ENCODE data around the gene KBTBD12.

Gene KBTBD12

GRCh38 chr3:127991681-127992080, 76.6 kb downstream of the KBTBD12 start:
- no peaks in the 10 kb centered on the region for H3K9me3 ChIP-seq (replicated peaks; ENCODE audit: insufficient read depth, low read length)
- no peak for DNase-seq

GRCh38 chr3:127992127-127992526, 77.1 kb downstream of the KBTBD12 start:
- Histone ChIP-seq H3K27me3 (replicated peaks; ENCODE audit: insufficient read depth, low read length) (no peaks in the 10 kb centered on the region), H3K9me2 (replicated peaks; ENCODE audit: insufficient read depth, low read length) (no peaks in the 10 kb centered on the region), H3K4me1 (ENCODE audit: low read length) (no peaks in the 10 kb centered on the region), H3K9ac (ENCODE audit: low read length) (no peak overlapping the region), H4K20me1 (ENCODE audit: insufficient read depth, low read length) (no peaks in the 10 kb centered on the region), H2AFZ (ENCODE audit: low read length) (no peak overlapping the region), H3K4me2 (ENCODE audit: low read depth, low read length) (no peak overlapping the region), H3K4me3 (ENCODE audit: low read length) (no peak overlapping the region), H3K27ac (ENCODE audit: low read length) (no peak overlapping the region), H3K36me3 (replicated peaks; ENCODE audit: insufficient read depth, low read length) (no peaks in the 10 kb centered on the region), H3K79me2 (ENCODE audit: low read length) (no peaks in the 10 kb centered on the region), H3F3A (ENCODE audit: insufficient read depth, low read length) (no peaks in the 10 kb centered on the region), H3K9me3 (replicated peaks; ENCODE audit: insufficient read depth, low read length) (no peaks in the 10 kb centered on the region)
- DNase-seq: no peak
- TF ChIP-seq EZH2 (optimal IDR thresholded peaks at IDR 0.05; ENCODE audit: low read depth, low read length): no peak
- TF ChIP-seq CTCF (IDR thresholded peaks at IDR 0.05; ENCODE audit: low read length): no peak
- TF ChIP-seq EZH2phosphoT487 (IDR thresholded peaks at IDR 0.05; ENCODE audit: low read length): no peak

More at GRCh38 chr3:127991681-127992080, 76.6 kb downstream of the KBTBD12 start:
- no peak overlapping the region for H3K4me3 ChIP-seq (ENCODE audit: low read length)
- H3K4me1 ChIP-seq (ENCODE audit: low read length): no peaks in the 10 kb centered on the region
- H2AFZ ChIP-seq (ENCODE audit: low read length): no peak overlapping the region
- H3K4me2 ChIP-seq (ENCODE audit: low read depth, low read length): no peak overlapping the region
- TF ChIP-seq CTCF (IDR thresholded peaks at IDR 0.05; ENCODE audit: low read length) (no peak), EZH2phosphoT487 (IDR thresholded peaks at IDR 0.05; ENCODE audit: low read length) (no peak), EZH2 (optimal IDR thresholded peaks at IDR 0.05; ENCODE audit: low read depth, low read length) (no peak)
- H3K27me3 ChIP-seq (replicated peaks; ENCODE audit: insufficient read depth, low read length): no peaks in the 10 kb centered on the region
- H3K9me2 ChIP-seq (replicated peaks; ENCODE audit: insufficient read depth, low read length): no peaks in the 10 kb centered on the region
- H4K20me1 ChIP-seq (ENCODE audit: insufficient read depth, low read length): no peaks in the 10 kb centered on the region
- H3K79me2 ChIP-seq (ENCODE audit: low read length): no peaks in the 10 kb centered on the region
- no peaks in the 10 kb centered on the region for H3K36me3 ChIP-seq (replicated peaks; ENCODE audit: insufficient read depth, low read length)
- no peaks in the 10 kb centered on the region for H3F3A ChIP-seq (ENCODE audit: insufficient read depth, low read length)
- no peak overlapping the region for H3K9ac ChIP-seq (ENCODE audit: low read length)
- H3K27ac ChIP-seq (ENCODE audit: low read length): no peak overlapping the region

- TF ChIP-seq EZH2 (optimal IDR thresholded peaks at IDR 0.05; ENCODE audit: low read depth, low read length) (no peak), EZH2phosphoT487 (IDR thresholded peaks at IDR 0.05; ENCODE audit: low read length) (no peak), CTCF (IDR thresholded peaks at IDR 0.05; ENCODE audit: low read length) (no peak)
- Histone ChIP-seq H3K4me3 (ENCODE audit: low read length) (no peak overlapping the region), H3F3A (ENCODE audit: insufficient read depth, low read length) (no peaks in the 10 kb centered on the region), H2AFZ (ENCODE audit: low read length) (no peak overlapping the region), H3K9ac (ENCODE audit: low read length) (no peak overlapping the region), H3K4me1 (ENCODE audit: low read length) (no peaks in the 10 kb centered on the region), H3K4me2 (ENCODE audit: low read depth, low read length) (no peak overlapping the region), H3K9me2 (replicated peaks; ENCODE audit: insufficient read depth, low read length) (no peaks in the 10 kb centered on the region), H3K79me2 (ENCODE audit: low read length) (no peaks in the 10 kb centered on the region), H3K36me3 (replicated peaks; ENCODE audit: insufficient read depth, low read length) (no peaks in the 10 kb centered on the region), H3K27me3 (replicated peaks; ENCODE audit: insufficient read depth, low read length) (no peaks in the 10 kb centered on the region), H3K27ac (ENCODE audit: low read length) (no peak overlapping the region), H4K20me1 (ENCODE audit: insufficient read depth, low read length) (no peaks in the 10 kb centered on the region), H3K9me3 (replicated peaks; ENCODE audit: insufficient read depth, low read length) (no peaks in the 10 kb centered on the region)
- DNase-seq: no peak
Measured at GRCh38 chr3:127994011-127994410, 79.0 kb downstream of the KBTBD12 start.
